HepG2 (cell line): ENCODE results near the gene POLR2J. TPM values are rescaled to one million over a fixed set of nuclear protein-coding genes. Genes with fewer than 3 reads are reported as not detected.
A peak's percentile ranks its signal among the peaks of the same experiment; 100 is the strongest.

Source experiments
- ATAC-seq: fragments of 200-7000 bp; cut with Tn5 transposase; 3 replicates; pipeline ENCODE4 v1.9.1; 2020; ENCODE audit warnings: mild to moderate bottlenecking, moderate library complexity
- BruUV-seq: library from RNA; stranded (reverse); fragments of 400-500 nt; replicated peaks from 2 replicates; lab custom pipeline; 2021; lab: Mats Ljungman, UMichigan
- CTCF ChIA-PET: fragments of 300-600 bp; formaldehyde crosslinking; extraction: SDS; loops from one replicate; lab custom pipeline; 2021; ENCODE audit warnings: low total read pairs, inconsistent platforms, low intra/inter-chr PET ratio; lab: Yijun Ruan, JAX
- POLR2A ChIA-PET: fragments of 350-600 bp; sonication (Branson Sonifier 250); formaldehyde crosslinking; loops from one replicate; lab custom pipeline; 2020; ENCODE audit warnings: antibody characterized with exemption, inconsistent platforms; lab: Yijun Ruan, JAX
- DNase-seq: peaks from one replicate; pipeline ENCODE4 v3.0.0-alpha.2; 2015; ENCODE audit warnings: low spot score
- FAIRE-seq: peaks from 3 replicates; lab custom pipeline; 2011; peaks lifted over from hg19 to GRCh38; lab: Jason Lieb, UNC
- H2AFZ ChIP-seq: one replicate; pipeline ENCODE4 v1.6.1; 2011; ENCODE audit warnings: low read length, inconsistent platforms
- H3K27ac ChIP-seq: fragments of 300-600 bp; 3 replicates; pipeline ENCODE4 v1.8.0; 2011; ENCODE audit warnings: mixed run types, mild to moderate bottlenecking, mixed read lengths, low read length, inconsistent platforms; ENCODE audit not compliant: insufficient read depth; ENCODE audit errors: extremely low read length
- H3K27me3 ChIP-seq, 2 experiments: fragments of 200-600 bp in 1 of 2; 2 replicates in 1 of 2; 3 replicates in 1 of 2; pipeline versions ENCODE4 v1.6.0 to v1.8.0; 2011; ENCODE audit warnings: low read length in 2 of 2, mild to moderate bottlenecking in 2 of 2, moderate library complexity in 2 of 2, inconsistent platforms in 1 of 2; ENCODE audit not compliant: insufficient read depth in 2 of 2, control insufficient read depth in 1 of 2
- H3K36me3 ChIP-seq, 2 experiments: fragments of 200-600 bp in 1 of 2; replicated peaks in 1 of 2; 2 replicates in 1 of 2; 3 replicates in 1 of 2; pipeline versions ENCODE4 v1.5.1 to v1.8.0; 2011; ENCODE audit warnings: low read length in 2 of 2, inconsistent platforms in 1 of 2; ENCODE audit not compliant: insufficient read depth in 2 of 2, control insufficient read depth in 1 of 2
- H3K4me1 ChIP-seq: 2 replicates; pipeline ENCODE4 v1.5.1; 2012; ENCODE audit warnings: low read length, inconsistent platforms; ENCODE audit not compliant: insufficient read depth
- H3K4me2 ChIP-seq: 2 replicates; pipeline ENCODE4 v1.6.0; 2011; ENCODE audit warnings: low read depth, low read length, inconsistent platforms
- H3K4me3 ChIP-seq, 3 experiments: fragments of 200-600 bp in 1 of 3; sonication (generic), shearing (Covaris generic) in 1 of 3; replicated peaks in 1 of 3; 2 replicates each; pipeline ENCODE4 v1.5.1; 2011 to 2016; ENCODE audit warnings: low read length in 3 of 3, inconsistent platforms in 2 of 3, low read depth in 2 of 3, mild to moderate bottlenecking in 2 of 3, control low read depth in 1 of 3, mixed read lengths in 1 of 3; ENCODE audit not compliant: insufficient read depth in 1 of 3
- H3K79me2 ChIP-seq: one replicate; pipeline ENCODE4 v1.6.1; 2011; ENCODE audit warnings: low read length, inconsistent platforms; ENCODE audit not compliant: insufficient read depth
- H3K9ac ChIP-seq: 2 replicates; pipeline ENCODE4 v1.6.0; 2011; ENCODE audit warnings: mild to moderate bottlenecking, low read depth, low read length, inconsistent platforms; ENCODE audit not compliant: insufficient read depth
- H3K9me3 ChIP-seq: 2 replicates; pipeline ENCODE4 v1.5.1; 2012; ENCODE audit warnings: mild to moderate bottlenecking, low read length
- H4K20me1 ChIP-seq: 2 replicates; pipeline ENCODE4 v1.6.0; 2011; ENCODE audit warnings: inconsistent platforms, mild to moderate bottlenecking, low read length, moderate library complexity; ENCODE audit not compliant: insufficient read depth
- AGO2 ChIP-seq: fragments of 200-400 bp; formaldehyde crosslinking; optimal IDR thresholded peaks from 2 replicates; pipeline ENCODE3; 2017; ENCODE audit warnings: mild to moderate bottlenecking, low read depth, low read length, moderate library complexity
- HDAC2 ChIP-seq: sonication (generic); formaldehyde crosslinking; IDR thresholded peaks from 2 replicates; pipeline ENCODE4 v1.4.0; 2020; ENCODE audit warnings: missing genetic modification reagents
- NR2F2 ChIP-seq: IDR thresholded peaks from 2 replicates; pipeline ENCODE4 v1.6.1; 2012; ENCODE audit warnings: low read depth, inconsistent platforms, borderline replicate concordance
- RBM22 ChIP-seq: fragments of 200-400 bp; formaldehyde crosslinking; optimal IDR thresholded peaks from 2 replicates; pipeline ENCODE3; 2017; ENCODE audit warnings: mild to moderate bottlenecking, low read length, moderate library complexity
- SMAD1 ChIP-seq: sonication (generic); formaldehyde crosslinking; IDR thresholded peaks from 2 replicates; pipeline ENCODE4 v1.4.0; 2020; ENCODE audit warnings: missing genetic modification reagents, low read depth, mild to moderate bottlenecking, borderline replicate concordance
- SPEN ChIP-seq: sonication (generic); formaldehyde crosslinking; IDR thresholded peaks from 2 replicates; pipeline ENCODE4 v1.5.1; 2020; ENCODE audit warnings: low read depth, mild to moderate bottlenecking, missing genetic modification reagents
- ZNF331 ChIP-seq: sonication (generic); formaldehyde crosslinking; IDR thresholded peaks from 2 replicates; pipeline ENCODE4 v1.4.0; 2020; ENCODE audit warnings: missing genetic modification reagents
- ZNF891 ChIP-seq: sonication (generic); formaldehyde crosslinking; IDR thresholded peaks from 2 replicates; pipeline ENCODE4 v1.5.0; 2020; ENCODE audit warnings: mild to moderate bottlenecking, missing genetic modification reagents
- WGBS: methylation state at CpG from one replicate; pipeline ENCODE4 v1.1.6; 2017; ENCODE audit warnings: low lambda C conversion rate; 5-methylcytosine and 5-hydroxymethylcytosine counted together
- in situ Hi-C: cut with HindIII; loops from 2 replicates; pipeline ENCODE4 v1.10.0; 2017; ENCODE audit warnings: low pct_unique_long_range_greater_than_20kb; ENCODE audit not compliant: extremely low pct_ligation_motif_present
- intact Hi-C: fragments of 100-400 bp; cut with micrococcal nuclease; formaldehyde crosslinking; loops from one replicate; pipeline ENCODE4 v1.10.0; 2022; ENCODE audit not compliant: unreplicated experiment
- polyA plus RNA-seq, 8 experiments: library from polyadenylated mRNA; depleted of rRNA in 3 of 8; stranded (reverse) in 7 of 8; unstranded in 1 of 8; fragments of >200 nt; fragmentation: Illumina TruSeq in 4 of 8; extraction: Trizol in 4 of 8; gene quantifications; 2 replicates each; pipeline versions ENCODE4 v1.2.1 to v1.2.3, GENCODE V29; 2011 to 2016; ENCODE audit warnings: low read depth in 4 of 8, missing spikeins in 1 of 8, mixed read lengths in 1 of 8; ENCODE audit not compliant: insufficient read depth in 1 of 8
- total RNA-seq, 5 experiments: library from RNA; depleted of rRNA; stranded (reverse); fragments of >200 nt; fragmentation: Illumina TruSeq; extraction: Trizol; gene quantifications; 2 replicates each; pipeline ENCODE4 v1.2.3, GENCODE V29; 2016; ENCODE audit warnings: low read depth in 1 of 5

Gene POLR2J
- total and polyA plus RNA-seq, 2 of the 13 experiments (the other 11 are each of a cell fraction or from before 2014, with no cell fraction given): 41.2 to 71.4 TPM

- Histone ChIP-seq H3K79me2 (no peaks in the 10 kb centered on the region), H3K27ac (no peak overlapping the region), H3K9ac (no peak overlapping the region), H3K4me1 (no peaks in the 10 kb centered on the region), H2AFZ (no peak overlapping the region), H3K27me3 (no peaks in the 10 kb centered on the region), H3K9me3 (no peaks in the 10 kb centered on the region), H3K4me2 (no peak overlapping the region), H3K36me3 (peaks cover 22 to 52% of the 10 kb centered on the region in 2 experiments; a peak in 4 of 5 replicates), H3K4me3 (no peak overlapping the region), H4K20me1 (no peaks in the 10 kb centered on the region)
- FAIRE-seq (no peak), ATAC-seq (no peak), DNase-seq (no peak)
- ChIA-PET POLR2A (no interaction called here), CTCF (no interaction called here)
- TF ChIP-seq AGO2: peak; percentile 57
- no peak for TF ChIP-seq ZNF331 (CRISPR knock-in tag)
- no peak for TF ChIP-seq HDAC2
- BruUV-seq: TSS peak; percentile 51
- intact Hi-C loops (no loop called here), in situ Hi-C loops (no loop called here)
- 95% methylated on average over 14 of the region's 25 CpGs for WGBS
Observed at GRCh38 chr7:102425639-102426267, 53.0 kb downstream of the POLR2J start.

DNA sequence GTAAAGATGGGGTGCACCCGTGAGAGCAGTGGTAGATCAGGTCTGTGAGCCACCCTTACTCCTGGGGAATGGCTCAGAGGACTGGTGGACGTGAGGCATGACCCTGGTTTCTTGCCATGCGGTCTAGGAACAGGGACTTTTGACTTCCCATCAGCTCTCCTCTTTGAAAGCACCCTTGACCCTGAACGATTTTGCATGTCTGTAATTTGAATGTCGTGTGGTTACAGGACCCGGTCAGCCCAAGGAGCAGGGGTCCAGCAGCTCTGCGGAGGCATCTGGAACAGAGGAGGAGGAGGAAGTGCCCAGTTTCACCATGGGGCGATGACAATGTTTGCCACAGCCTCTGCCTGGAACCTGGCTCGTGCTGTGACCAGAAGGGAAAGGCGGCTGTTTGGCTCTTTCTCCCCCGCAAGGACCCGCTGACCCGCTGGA, 53.9 kb downstream of the POLR2J start:
- intact Hi-C loops: no loop called here
- DNase-seq (no peak), ATAC-seq (no peak), FAIRE-seq (no peak)
- H3K9ac ChIP-seq: no peak overlapping the region
- no peaks in the 10 kb centered on the region for H3K4me1 ChIP-seq
- POLR2A ChIA-PET: no interaction called here
- WGBS: 89% methylated on average over 8 of the region's 13 CpGs
- in situ Hi-C loops: no loop called here
- no peak overlapping the region for H3K4me2 ChIP-seq
- BruUV-seq: no TSS peak
- peaks cover 24 to 61% of the 10 kb centered on the region in 2 experiments for H3K36me3 ChIP-seq
- no peak overlapping the region for H3K4me3 ChIP-seq
- H3K79me2 ChIP-seq: no peaks in the 10 kb centered on the region
- no peaks in the 10 kb centered on the region for H3K9me3 ChIP-seq
- H3K27ac ChIP-seq: no peak overlapping the region
- H4K20me1 ChIP-seq: no peaks in the 10 kb centered on the region
- TF ChIP-seq SMAD1 (CRISPR knock-in tag) (no peak), RBM22 (peak; percentile 37), ZNF891 (CRISPR knock-in tag) (no peak), NR2F2 (no peak), SPEN (CRISPR knock-in tag) (no peak)
- CTCF ChIA-PET: no interaction called here
- H2AFZ ChIP-seq: no peak overlapping the region
- H3K27me3 ChIP-seq: no peaks in the 10 kb centered on the region
